H9 (cell line): ENCODE results near the gene CHMP3. TPM values are rescaled to one million over a fixed set of nuclear protein-coding genes. Genes with fewer than 3 reads are reported as not detected.

Experiments used
- DNase-seq: peaks from one replicate; pipeline ENCODE4 v3.0.0-alpha.2; 2017
- H2AFZ ChIP-seq: one replicate; pipeline ENCODE4 v1.6.1; 2013; ENCODE audit warnings: mild to moderate bottlenecking, low read length, control low read depth, moderate library complexity
- H2AK5ac ChIP-seq: 2 replicates; pipeline ENCODE4 v1.6.1; 2013; ENCODE audit warnings: low read length, control low read depth, mixed read lengths; ENCODE audit not compliant: insufficient read length
- H2BK120ac ChIP-seq: one replicate; pipeline ENCODE4 v1.6.1; 2013; ENCODE audit warnings: low read depth, mild to moderate bottlenecking, low read length, control low read depth, inconsistent platforms; ENCODE audit not compliant: poor library complexity, severe bottlenecking
- H2BK12ac ChIP-seq: 2 replicates; pipeline ENCODE4 v1.6.1; 2013; ENCODE audit warnings: low read length, control low read depth, mixed read lengths, low read depth; ENCODE audit not compliant: insufficient read length
- H2BK15ac ChIP-seq: 2 replicates; pipeline ENCODE4 v1.6.1; 2013; ENCODE audit warnings: low read depth, low read length, control low read depth
- H2BK20ac ChIP-seq: one replicate; pipeline ENCODE4 v1.6.1; 2013; ENCODE audit warnings: low read depth, mild to moderate bottlenecking, low read length, control low read depth, inconsistent platforms; ENCODE audit not compliant: poor library complexity, severe bottlenecking
- H2BK5ac ChIP-seq: 2 replicates; pipeline ENCODE4 v1.6.1; 2013; ENCODE audit warnings: low read length, control low read depth, mixed read lengths; ENCODE audit not compliant: insufficient read length
- H3K14ac ChIP-seq: 2 replicates; pipeline ENCODE4 v1.6.1; 2013; ENCODE audit warnings: low read length, control low read depth; ENCODE audit not compliant: insufficient read depth
- H3K18ac ChIP-seq: 2 replicates; pipeline ENCODE4 v1.6.1; 2013; ENCODE audit warnings: low read depth, mild to moderate bottlenecking, mixed read lengths, low read length, control low read depth; ENCODE audit not compliant: insufficient read length
- H3K23ac ChIP-seq: 2 replicates; pipeline ENCODE4 v1.6.1; 2013; ENCODE audit warnings: low read length, control low read depth, mixed read lengths, low read depth; ENCODE audit not compliant: insufficient read length
- H3K23me2 ChIP-seq: 2 replicates; pipeline ENCODE4 v1.6.1; 2013; ENCODE audit warnings: low read depth, mild to moderate bottlenecking, mixed read lengths, low read length, control low read depth; ENCODE audit not compliant: insufficient read length, poor library complexity, severe bottlenecking
- H3K27ac ChIP-seq: 2 replicates; pipeline ENCODE4 v1.5.1; 2013; ENCODE audit warnings: low read length, control low read depth, mixed read lengths, low read depth; ENCODE audit not compliant: insufficient read length
- H3K27me3 ChIP-seq: 2 replicates; pipeline ENCODE4 v1.6.1; 2013; ENCODE audit warnings: low read length, control low read depth, inconsistent platforms; ENCODE audit not compliant: insufficient read depth
- H3K4ac ChIP-seq: 2 replicates; pipeline ENCODE4 v1.6.1; 2013; ENCODE audit warnings: low read depth, mild to moderate bottlenecking, control low read depth, inconsistent platforms, low read length, moderate library complexity
- H3K4me1 ChIP-seq: 2 replicates; pipeline ENCODE4 v1.6.1; 2013; ENCODE audit warnings: low read length, control low read depth, inconsistent platforms; ENCODE audit not compliant: insufficient read depth
- H3K4me2 ChIP-seq: 2 replicates; pipeline ENCODE4 v1.6.1; 2013; ENCODE audit warnings: low read length, control low read depth, mixed read lengths; ENCODE audit not compliant: insufficient read length, insufficient read depth
- H3K56ac ChIP-seq: 2 replicates; pipeline ENCODE4 v1.6.1; 2013; ENCODE audit warnings: low read depth, mild to moderate bottlenecking, mixed read lengths, low read length, control low read depth; ENCODE audit not compliant: insufficient read length
- H3K79me1 ChIP-seq: 2 replicates; pipeline ENCODE4 v1.6.1; 2013; ENCODE audit warnings: low read depth, mild to moderate bottlenecking, moderate library complexity, low read length, control low read depth, inconsistent platforms; ENCODE audit not compliant: insufficient read depth, poor library complexity, severe bottlenecking
- H3K79me2 ChIP-seq: 2 replicates; pipeline ENCODE4 v1.6.1; 2013; ENCODE audit warnings: low read length, control low read depth, inconsistent platforms; ENCODE audit not compliant: insufficient read depth
- H3K9ac ChIP-seq: 2 replicates; pipeline ENCODE4 v1.6.1; 2013; ENCODE audit warnings: low read length, control low read depth, mixed read lengths; ENCODE audit not compliant: insufficient read length; ENCODE audit errors: extremely low read depth
- H3K9me3 ChIP-seq: one replicate; pipeline ENCODE4 v1.6.1; 2013; ENCODE audit warnings: low read depth, low read length, inconsistent platforms; ENCODE audit not compliant: control insufficient read depth
- H3T11ph ChIP-seq: one replicate; pipeline ENCODE4 v1.6.1; 2013; ENCODE audit warnings: mild to moderate bottlenecking, low read length, control low read depth, inconsistent platforms
- H4K20me1 ChIP-seq: one replicate; pipeline ENCODE4 v1.6.1; 2013; ENCODE audit not compliant: control insufficient read depth, insufficient read length, insufficient read depth
- H4K5ac ChIP-seq: 2 replicates; pipeline ENCODE4 v1.6.1; 2013; ENCODE audit warnings: low read depth, mild to moderate bottlenecking, mixed read lengths, low read length, control low read depth; ENCODE audit not compliant: insufficient read length
- H4K8ac ChIP-seq: replicated peaks from 2 replicates; pipeline ENCODE4 v1.6.1; 2013; ENCODE audit warnings: low read length, control low read depth, mixed read lengths, low read depth; ENCODE audit not compliant: insufficient read length
- H4K91ac ChIP-seq: 2 replicates; pipeline ENCODE4 v1.6.1; 2013; ENCODE audit warnings: low read depth, mild to moderate bottlenecking, moderate library complexity, mixed read lengths, low read length, control low read depth; ENCODE audit not compliant: insufficient read length
- H3K27ac Mint-ChIP-seq, 3 experiments: 2 replicates in 2 of 3; 3 replicates in 1 of 3; pipeline ENCODE4 v1.8.0; 2020 to 2021; ENCODE audit warnings: mixed read lengths in 3 of 3, mild to moderate bottlenecking in 1 of 3, moderate library complexity in 1 of 3
- H3K27me3 Mint-ChIP-seq: 2 replicates; pipeline ENCODE4 v1.8.0; 2021; ENCODE audit warnings: low read depth, mild to moderate bottlenecking, moderate library complexity, mixed read lengths
- H3K36me3 Mint-ChIP-seq, 3 experiments: 2 replicates in 2 of 3; 3 replicates in 1 of 3; pipeline ENCODE4 v1.8.0; 2020 to 2021; ENCODE audit warnings: low read depth in 3 of 3, mixed read lengths in 3 of 3; ENCODE audit not compliant: insufficient read depth in 1 of 3
- H3K4me1 Mint-ChIP-seq, 2 experiments: 2 replicates each; pipeline ENCODE4 v1.8.0; 2020; ENCODE audit warnings: mixed read lengths in 2 of 2
- H3K4me3 Mint-ChIP-seq, 2 experiments: 2 replicates in 1 of 2; 3 replicates in 1 of 2; pipeline ENCODE4 v1.8.0; 2020 to 2021; ENCODE audit warnings: mild to moderate bottlenecking in 2 of 2, mixed read lengths in 2 of 2, moderate library complexity in 1 of 2
- H3K9me3 Mint-ChIP-seq, 2 experiments: 2 replicates in 1 of 2; 3 replicates in 1 of 2; pipeline ENCODE4 v1.8.0; 2020; ENCODE audit warnings: mild to moderate bottlenecking in 2 of 2, mixed read lengths in 2 of 2, moderate library complexity in 1 of 2
- CTCF ChIP-seq: fragments of 200-600 bp; sonication (generic); conservative IDR thresholded peaks from 3 replicates; pipeline ENCODE4 v1.8.0; 2021; ENCODE audit warnings: antibody characterized with exemption, mild to moderate bottlenecking
- WGBS: extraction: QIAGEN DNeasy Blood & Tissue Kit; methylation state at CpG from one replicate; pipeline ENCODE4 v1.1.7; 2013; ENCODE audit warnings: missing lambda C conversion rate, low lambda C conversion rate, mixed read lengths; ENCODE audit not compliant: insufficient read length; ENCODE audit errors: extremely low coverage; 5-methylcytosine and 5-hydroxymethylcytosine counted together
- total RNA-seq: library from RNA; stranded (reverse); gene quantifications from 2 replicates; pipeline ENCODE4 v1.2.1, GENCODE V29; 2021

Gene CHMP3
- total RNA-seq, 1 experiment from 2014 or later: 28.8 TPM

DNA sequence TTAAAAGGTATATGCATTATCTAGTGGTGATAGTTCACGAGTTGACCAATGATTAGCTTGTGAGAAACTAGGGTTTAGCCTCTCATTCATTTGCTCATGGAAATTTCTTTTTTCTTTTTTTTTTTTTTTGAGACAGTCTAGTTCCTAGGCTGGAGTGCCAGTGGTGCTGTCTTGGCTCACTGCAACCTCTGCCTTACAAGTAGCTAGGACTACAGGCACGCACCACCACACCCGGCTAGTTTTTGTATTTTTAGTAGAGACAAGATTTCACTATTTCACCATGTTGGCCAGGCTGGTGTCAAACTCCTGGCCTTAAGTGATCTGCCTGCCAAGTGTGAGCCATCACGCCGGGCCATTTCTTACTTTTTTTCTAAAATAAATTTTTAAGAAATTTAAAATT lies 108.1 kb downstream of the CHMP3 start:
- Mint-ChIP-seq H3K27ac (no peak overlapping the region), H3K4me3 (no peak overlapping the region), H3K36me3 (peaks cover 23 to 81% (median 77%) of the 10 kb centered on the region in 3 experiments; a peak in 6 of 7 replicates), H3K4me1 (no peaks in the 10 kb centered on the region), H3K27me3 (no peaks in the 10 kb centered on the region), H3K9me3 (no peaks in the 10 kb centered on the region; a peak in 1 of 5 replicates)
- Histone ChIP-seq H3K4me1 (no peaks in the 10 kb centered on the region), H2BK20ac (no peak overlapping the region), H4K5ac (no peak overlapping the region), H3K4me2 (no peak overlapping the region), H2AK5ac (no peak overlapping the region), H3K79me1 (no peaks in the 10 kb centered on the region), H2BK120ac (no peak overlapping the region), H3T11ph (no peak overlapping the region), H3K9ac (no peak overlapping the region), H4K20me1 (no peaks in the 10 kb centered on the region), H4K91ac (no peak overlapping the region), H2BK5ac (no peak overlapping the region), H3K23ac (no peak overlapping the region), H3K27ac (no peak overlapping the region), H4K8ac (no peak overlapping the region), H3K79me2 (no peaks in the 10 kb centered on the region), H2BK12ac (no peak overlapping the region), H2BK15ac (no peak overlapping the region), H3K14ac (no peak overlapping the region), H3K9me3 (no peaks in the 10 kb centered on the region), H3K4ac (no peak overlapping the region), H3K23me2 (no peaks in the 10 kb centered on the region), H2AFZ (no peak overlapping the region), H3K27me3 (no peaks in the 10 kb centered on the region), H3K18ac (no peak overlapping the region), H3K56ac (no peak overlapping the region)
- no CpG with 5 or more reads among the region's 5 CpGs for WGBS
- no peak for TF ChIP-seq CTCF
- DNase-seq: no peak
